GM12875 (cell line): Measurements from ENCODE around the gene NXPH4.

Experiments
- H3K4me3 ChIP-seq: one replicate; pipeline ENCODE4 v1.5.1; 2011; ENCODE audit warnings: low read depth, low read length, control low read depth
- TF ChIP-seq, protein P1 (sequence below): IDR thresholded peaks from 2 replicates; pipeline ENCODE4 v1.5.1; 2011; ENCODE audit warnings: low read depth, mild to moderate bottlenecking, control low read depth, inconsistent platforms, low read length, moderate library complexity, borderline replicate concordance; ENCODE audit not compliant: insufficient read depth

Gene NXPH4

DNA sequence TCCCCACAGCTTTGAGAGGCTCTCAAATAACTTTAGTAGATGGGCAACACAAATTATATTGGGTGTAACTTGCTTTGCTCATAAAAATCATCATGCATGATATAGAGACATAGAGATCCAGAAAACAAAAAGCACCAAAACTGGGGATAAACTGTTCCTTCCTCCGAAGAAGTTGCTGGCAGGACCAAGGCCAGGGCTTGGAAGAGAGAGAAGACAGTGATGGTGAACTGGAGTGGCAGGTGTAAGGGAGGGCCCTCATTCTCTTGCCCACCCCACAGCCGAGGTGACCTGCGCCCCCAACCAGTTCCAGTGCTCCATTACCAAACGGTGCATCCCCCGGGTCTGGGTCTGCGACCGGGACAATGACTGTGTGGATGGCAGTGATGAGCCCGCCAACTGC is 15.4 kb upstream of the NXPH4 start:
- no peak overlapping the region for H3K4me3 ChIP-seq
- TF ChIP-seq, protein P1, sequence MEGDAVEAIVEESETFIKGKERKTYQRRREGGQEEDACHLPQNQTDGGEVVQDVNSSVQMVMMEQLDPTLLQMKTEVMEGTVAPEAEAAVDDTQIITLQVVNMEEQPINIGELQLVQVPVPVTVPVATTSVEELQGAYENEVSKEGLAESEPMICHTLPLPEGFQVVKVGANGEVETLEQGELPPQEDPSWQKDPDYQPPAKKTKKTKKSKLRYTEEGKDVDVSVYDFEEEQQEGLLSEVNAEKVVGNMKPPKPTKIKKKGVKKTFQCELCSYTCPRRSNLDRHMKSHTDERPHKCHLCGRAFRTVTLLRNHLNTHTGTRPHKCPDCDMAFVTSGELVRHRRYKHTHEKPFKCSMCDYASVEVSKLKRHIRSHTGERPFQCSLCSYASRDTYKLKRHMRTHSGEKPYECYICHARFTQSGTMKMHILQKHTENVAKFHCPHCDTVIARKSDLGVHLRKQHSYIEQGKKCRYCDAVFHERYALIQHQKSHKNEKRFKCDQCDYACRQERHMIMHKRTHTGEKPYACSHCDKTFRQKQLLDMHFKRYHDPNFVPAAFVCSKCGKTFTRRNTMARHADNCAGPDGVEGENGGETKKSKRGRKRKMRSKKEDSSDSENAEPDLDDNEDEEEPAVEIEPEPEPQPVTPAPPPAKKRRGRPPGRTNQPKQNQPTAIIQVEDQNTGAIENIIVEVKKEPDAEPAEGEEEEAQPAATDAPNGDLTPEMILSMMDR = no peak

DNA sequence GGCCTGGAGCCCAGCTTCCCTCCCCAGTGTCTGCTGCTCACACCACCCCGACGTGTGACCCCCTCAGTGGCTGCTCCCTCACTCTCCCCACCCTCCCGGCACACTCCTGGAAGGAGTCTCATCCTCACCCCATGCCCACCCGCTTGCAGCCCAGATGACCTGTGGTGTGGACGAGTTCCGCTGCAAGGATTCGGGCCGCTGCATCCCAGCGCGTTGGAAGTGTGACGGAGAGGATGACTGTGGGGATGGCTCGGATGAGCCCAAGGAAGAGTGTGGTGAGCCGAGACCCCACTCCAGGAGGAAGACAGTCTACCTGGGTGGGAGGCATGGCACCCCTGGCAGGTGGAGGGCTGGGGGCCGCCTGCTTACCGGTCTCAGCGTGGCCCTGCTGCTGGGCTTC is 15.0 kb upstream of the NXPH4 start:
- H3K4me3 ChIP-seq = no peak overlapping the region
- TF ChIP-seq, protein P1 = no peak

DNA sequence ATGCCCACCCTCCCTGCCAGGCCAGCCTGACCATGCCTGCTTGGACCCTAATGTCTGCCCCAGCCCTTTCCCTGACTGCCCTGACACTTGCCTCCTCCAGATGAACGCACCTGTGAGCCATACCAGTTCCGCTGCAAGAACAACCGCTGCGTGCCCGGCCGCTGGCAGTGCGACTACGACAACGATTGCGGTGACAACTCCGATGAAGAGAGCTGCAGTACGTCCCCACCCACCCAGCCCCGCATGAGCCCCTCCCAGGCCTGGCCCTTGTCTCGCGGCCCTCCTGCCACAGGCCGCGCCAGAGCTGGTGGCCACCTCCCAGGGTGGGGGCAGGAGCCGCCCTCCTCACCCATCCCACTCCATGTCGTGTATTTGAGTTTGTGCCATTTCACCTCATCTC is 14.3 kb upstream of the NXPH4 start:
- TF ChIP-seq, protein P1 = no peak
- no peak overlapping the region for H3K4me3 ChIP-seq

DNA sequence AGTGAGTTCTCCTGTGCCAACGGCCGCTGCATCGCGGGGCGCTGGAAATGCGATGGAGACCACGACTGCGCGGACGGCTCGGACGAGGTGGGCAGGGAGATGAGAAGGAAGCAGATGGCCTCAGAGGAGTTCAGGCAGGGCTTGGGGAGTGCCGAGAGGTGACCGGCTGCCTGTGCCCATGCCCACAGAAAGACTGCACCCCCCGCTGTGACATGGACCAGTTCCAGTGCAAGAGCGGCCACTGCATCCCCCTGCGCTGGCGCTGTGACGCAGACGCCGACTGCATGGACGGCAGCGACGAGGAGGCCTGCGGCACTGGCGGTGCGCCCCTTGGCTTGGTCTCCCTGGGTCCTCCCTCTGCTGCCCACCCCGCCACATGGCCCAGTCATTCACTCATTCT is 13.4 kb upstream of the NXPH4 start:
- H3K4me3 ChIP-seq = no peak overlapping the region
- TF ChIP-seq, protein P1 = no peak

DNA sequence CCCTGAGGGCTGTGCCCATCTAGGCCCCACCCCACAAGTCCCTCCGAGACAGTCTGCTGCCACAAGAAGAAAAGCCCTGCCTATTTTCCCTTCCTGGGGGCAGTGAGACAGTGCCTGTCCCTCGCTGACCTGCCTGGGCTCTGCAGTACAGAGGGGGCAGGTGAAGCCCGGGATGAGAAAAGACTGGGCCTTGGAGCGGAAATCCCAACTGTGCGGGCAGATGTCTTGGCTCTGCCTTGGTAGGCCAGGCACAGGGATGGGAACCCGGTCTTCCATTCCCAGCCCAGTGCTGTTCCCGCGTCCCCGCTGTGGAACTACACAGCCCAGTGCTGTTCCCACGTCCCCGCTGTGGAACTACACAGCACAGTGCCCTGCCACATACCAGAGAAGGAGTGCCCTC is 12.8 kb upstream of the NXPH4 start:
- TF ChIP-seq, protein P1 = no peak
- H3K4me3 ChIP-seq = no peak overlapping the region

DNA sequence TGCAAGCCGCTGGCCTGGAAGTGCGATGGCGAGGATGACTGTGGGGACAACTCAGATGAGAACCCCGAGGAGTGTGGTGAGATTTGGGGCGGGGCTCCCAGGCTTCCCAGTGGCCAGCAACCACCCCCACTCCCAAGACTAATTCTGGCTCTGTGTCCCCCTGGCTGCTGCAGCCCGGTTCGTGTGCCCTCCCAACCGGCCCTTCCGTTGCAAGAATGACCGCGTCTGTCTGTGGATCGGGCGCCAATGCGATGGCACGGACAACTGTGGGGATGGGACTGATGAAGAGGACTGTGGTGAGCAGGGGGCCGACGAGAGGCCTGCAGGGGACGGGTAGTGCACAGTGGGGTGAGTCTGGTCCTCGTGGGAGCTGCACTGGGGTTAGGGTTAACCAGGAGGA is 12.1 kb upstream of the NXPH4 start:
- no peak overlapping the region for H3K4me3 ChIP-seq
- TF ChIP-seq, protein P1 = no peak

DNA sequence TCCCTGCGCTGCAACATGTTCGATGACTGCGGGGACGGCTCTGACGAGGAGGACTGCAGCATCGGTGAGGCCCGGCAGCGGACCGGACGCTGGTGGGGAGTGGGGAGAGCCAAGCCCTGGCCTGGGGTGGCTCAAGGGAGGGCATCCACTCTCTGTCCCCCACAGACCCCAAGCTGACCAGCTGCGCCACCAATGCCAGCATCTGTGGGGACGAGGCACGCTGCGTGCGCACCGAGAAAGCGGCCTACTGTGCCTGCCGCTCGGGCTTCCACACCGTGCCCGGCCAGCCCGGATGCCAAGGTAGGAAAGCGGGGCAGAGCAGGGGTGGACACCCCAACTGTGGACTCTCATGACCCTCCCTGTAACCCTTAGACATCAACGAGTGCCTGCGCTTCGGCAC is 11.4 kb upstream of the NXPH4 start:
- TF ChIP-seq, protein P1 = no peak
- no peak overlapping the region for H3K4me3 ChIP-seq
